Activated CD4-positive, alpha-beta T cell treated with anti-CD3 and anti-CD28 coated beads for 1 hour (primary cell): Measurements from ENCODE around the gene CCDC137.
"Not testable (repeated sequence)": the region's sequence is repeated elsewhere in the genome, so short reads cannot be mapped to it uniquely, and the experiment has no call there.

Experiments
- DNase-seq: peaks from one replicate; pipeline ENCODE4 v3.0.0-alpha.2; 2020

CCDC137 gene

DNA sequence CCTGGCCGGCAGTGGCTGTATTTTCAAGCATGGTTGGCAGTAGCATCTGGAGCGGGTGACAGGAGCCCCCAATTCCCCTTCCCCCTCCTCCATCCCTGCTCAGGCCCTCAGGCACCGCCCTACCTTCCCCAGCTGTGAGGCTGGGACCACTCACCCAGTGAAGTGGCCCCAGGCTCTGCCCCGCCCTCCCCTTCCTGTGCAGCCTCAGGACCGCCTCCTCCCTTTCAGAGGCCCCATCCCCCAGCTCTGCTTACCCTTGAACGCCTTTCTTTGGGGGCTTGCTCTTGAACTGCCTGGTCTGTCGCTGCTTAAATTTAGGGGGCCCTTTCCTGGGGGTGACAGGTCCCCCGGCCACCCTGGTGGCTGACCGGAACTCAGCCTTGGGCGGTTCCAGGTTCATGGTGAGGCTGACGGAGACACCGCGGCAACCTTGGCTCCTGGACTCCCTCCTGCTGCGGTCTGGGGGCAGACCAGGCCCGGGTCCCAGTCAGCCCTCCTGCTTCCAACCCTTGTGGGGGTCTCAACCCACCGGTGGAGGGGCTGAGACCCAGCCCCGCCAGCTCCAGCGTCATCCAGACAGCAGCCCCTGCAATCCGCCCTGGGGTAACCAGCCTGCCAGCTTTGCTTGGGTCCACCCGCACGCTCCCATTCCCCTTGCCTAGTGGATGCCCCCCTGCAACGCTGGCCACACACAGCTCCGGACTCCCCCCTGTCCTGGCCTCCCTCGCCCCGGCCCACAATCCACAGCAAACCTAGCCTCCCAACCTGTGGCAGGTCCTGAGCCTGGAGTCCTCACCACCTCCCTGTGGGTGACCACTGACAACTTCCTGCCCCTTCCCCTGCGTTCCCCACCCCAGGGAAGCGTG is 13.4 kb upstream of the CCDC137 start:
- no peak for DNase-seq

DNA sequence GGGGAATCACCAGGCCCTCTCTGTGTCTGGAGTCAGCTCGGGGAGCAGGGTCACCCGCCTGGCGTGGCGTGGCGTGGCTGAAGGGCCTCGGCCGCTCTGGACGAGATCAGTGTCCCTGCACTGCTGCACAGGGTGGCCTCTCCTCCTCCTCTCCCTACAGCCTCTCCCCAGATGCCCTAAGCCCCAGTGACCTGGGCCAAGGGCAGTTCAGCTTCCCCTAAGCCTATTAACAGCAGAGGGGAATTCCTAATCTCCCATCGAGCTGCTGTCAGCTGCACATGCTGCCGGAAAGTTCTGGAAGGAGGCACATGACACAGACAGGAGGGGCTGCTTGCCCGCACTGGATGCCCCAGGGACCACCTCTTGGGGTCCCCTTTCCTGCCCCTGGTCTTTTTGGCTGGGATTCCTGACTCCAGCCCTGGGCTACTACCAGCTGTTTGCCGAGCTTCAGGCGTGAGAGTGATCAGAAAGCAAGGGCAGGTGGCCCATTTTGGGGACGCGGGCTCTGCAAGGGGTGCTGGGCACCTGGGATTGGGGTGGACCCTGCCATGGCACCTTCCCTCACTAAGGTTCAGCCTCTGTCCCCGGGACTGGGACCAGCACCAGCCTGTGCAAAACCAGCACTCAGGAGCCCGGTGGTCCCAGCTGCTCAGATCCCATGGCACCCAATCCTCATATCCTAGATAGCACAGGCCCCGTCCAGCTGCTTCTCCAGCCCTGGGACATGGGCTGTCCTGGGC is 11.0 kb upstream of the CCDC137 start:
- no peak for DNase-seq

DNA sequence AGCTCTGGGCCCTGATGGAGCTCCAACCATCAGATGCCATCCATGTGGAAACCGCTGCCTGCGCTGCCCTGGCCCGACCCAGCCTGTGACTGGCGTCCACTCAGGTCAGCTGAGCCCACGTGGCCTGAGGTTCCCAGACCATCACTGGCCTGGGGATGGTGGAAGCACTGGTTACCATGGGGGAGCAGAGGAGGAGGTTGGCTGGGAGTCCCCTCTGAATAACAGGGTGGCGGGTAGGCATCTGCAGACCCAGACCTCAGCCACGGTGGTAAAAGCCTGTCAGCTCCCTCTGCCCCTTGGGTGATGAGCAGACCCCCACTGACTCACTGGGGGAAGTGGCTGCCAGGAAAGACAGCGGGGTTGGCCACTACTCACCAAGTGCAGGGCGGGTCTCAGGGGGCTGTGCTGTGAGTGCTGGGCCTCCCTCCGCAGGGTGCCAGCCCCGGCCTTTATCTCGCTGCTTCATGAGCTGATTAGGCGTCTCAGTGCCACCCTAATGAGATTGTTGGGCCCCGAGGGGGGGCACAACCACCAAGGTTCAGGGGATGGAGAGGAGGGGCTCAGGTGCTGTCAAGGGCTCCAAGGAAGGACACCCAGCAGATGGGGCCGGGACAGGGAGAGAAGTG is 10.3 kb upstream of the CCDC137 start, which contains the start of gene PDE6G:
Gene PDE6G, minus strand, starts transcription at position 425 of the 626 bp plus-strand sequence. CDS start 3,237 bp downstream, outside the sequence.
- no peak for DNase-seq

DNA sequence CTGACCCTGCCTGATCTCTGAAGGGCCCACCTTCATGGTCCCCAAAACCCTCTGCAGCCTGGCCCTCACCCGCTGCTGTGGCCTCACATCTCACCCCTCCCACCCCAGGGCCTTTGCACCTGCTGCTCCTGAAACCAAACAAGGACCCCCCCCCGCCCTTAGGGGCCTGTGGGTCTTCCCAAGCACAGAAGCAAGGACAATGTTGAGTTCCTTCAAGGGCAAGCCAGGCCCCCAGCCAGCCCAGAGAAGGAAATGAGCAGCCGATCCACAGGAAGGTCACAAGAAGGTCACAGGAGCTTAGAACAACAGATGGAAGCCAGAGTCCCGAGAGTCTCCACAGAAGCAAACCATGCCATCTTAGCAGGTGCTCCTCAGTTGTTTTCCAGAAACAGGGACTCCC is 9.7 kb upstream of the CCDC137 start:
- DNase-seq, result no peak

DNA sequence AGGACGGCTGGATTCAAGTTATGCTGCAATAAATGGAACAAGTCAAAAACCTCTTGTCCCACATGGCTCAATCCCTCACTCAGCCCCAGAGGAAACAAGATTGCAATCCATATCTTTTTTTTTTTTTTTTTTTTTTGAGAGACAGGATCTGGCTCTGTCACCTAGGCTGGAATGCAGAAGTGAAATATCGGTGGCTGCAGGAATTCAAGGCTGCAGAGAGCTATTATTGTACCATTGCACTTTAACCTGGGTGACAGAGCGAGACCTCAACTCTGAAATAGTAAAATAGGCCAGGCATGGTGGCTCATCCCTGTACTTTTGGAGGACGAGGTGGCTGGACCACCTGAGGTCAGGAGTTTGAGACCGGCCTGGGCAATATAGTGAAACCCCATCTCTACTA is 7.5 kb upstream of the CCDC137 start:
- DNase-seq, result no peak

DNA sequence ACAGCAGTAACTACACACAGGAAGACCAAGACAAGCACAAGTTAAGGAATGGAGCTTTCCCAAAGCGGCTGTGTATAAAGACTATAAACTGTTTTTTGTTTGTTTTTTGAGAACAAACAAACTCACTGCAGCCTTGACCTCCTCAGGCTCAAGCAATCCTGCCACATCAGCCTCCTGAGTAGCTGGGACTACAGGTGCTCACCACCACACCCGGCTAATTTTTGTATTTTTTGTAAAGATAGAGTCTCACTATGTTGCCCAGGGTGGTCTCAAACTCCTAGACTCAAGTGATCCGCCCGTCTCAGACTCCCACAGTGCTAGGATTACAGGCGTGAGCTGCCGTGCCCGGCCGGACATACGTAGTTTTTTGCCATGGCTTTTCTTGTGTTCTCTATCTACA is 6.1 kb upstream of the CCDC137 start:
- DNase-seq, result no peak

DNA sequence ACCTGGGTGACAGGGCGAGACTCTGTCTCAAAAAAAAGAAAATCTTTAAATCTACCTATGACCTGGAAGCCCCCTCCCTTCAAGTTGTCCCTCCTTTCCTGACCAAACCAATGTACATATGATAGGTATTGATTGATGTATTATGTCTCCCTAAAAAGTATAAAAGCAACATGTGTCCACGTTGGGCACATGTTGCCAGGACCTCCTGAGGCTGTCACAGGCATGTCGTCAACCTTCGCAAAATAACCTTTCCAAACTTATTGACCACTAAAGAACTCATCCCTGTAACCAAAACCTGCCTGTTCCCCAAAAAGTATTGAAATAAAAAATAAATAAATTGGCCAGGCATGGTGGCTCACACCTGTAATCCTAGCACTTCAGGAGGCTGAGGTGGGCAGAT is 4.5 kb upstream of the CCDC137 start:
- DNase-seq, result no peak

DNA sequence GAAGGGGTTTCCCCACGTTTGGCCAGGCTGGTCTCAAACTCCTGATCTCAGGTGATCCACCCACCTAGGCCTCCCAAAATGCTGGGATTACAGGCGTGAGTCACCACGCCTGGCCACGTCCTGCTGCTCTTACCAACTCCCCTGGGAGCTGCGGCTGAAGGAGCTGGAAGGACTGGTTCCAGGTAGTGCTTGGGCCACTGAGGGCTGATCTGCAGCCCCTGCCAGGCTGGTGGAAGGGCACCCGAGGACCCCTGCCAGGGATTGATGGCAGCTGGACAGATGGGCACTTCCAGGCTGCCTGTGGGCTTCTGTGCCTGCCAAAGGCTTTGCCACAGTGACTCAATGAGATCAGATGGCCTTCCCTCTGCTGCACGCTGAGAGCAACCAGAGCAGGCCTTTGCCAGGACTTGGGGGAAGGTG is 2.5 kb upstream of the CCDC137 start:
- no peak for DNase-seq

DNA sequence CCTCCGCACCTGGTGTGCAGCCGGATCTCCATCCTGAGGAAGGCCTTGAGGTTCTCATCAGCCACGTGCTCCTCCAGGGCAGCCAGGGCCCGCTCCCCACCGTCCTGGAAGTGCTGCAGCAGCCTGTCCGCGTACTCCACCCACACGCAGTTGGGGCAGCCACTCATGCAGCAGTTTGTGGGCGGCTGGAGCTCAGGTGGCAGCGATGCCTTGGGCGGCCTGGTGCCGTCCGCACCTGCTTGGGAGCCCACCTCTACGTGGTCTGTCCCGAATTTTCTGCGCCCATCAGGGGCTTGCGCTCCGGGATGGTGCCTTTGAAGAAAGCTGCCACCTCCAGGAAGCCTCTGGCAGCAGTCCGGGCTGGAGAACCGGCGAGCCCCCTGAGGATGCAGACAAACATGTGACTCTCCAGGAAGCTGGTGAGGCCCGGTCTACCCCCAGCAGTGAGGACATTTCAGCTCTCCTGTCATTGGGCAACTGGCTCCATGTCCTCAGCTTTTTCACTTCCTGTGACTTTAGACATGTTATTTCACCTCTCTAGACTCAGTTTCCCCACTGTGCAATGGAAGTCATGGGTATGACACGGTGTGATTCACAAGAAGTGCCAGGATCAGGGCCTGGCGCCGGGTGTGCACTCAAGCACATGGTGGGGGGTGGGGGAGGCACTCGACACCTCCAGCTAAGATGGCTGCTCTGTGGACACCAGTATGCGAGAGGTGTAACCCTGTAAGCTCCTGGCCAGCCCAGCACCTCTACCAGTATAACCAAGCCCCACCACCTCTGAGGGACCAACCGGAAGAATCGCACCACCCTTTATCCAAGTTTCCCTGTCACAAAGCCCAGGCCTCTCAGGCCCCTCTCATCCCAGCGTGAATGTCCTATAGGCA is 1.1 kb upstream of the CCDC137 start:
- no peak for DNase-seq

DNA sequence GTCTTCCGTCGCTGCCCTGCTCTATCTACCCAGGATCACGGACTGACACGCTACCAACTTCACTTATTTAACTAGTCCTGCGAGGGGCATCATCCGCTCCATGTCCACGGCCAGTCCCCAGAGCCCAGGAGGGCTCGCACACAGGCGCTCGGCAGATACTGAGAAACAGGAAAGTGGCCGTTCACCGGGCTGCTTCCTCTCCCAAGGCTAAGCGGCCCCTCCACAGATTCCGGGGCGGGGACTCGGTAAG is 520 bp upstream of the CCDC137 start:
- no peak for DNase-seq

DNA sequence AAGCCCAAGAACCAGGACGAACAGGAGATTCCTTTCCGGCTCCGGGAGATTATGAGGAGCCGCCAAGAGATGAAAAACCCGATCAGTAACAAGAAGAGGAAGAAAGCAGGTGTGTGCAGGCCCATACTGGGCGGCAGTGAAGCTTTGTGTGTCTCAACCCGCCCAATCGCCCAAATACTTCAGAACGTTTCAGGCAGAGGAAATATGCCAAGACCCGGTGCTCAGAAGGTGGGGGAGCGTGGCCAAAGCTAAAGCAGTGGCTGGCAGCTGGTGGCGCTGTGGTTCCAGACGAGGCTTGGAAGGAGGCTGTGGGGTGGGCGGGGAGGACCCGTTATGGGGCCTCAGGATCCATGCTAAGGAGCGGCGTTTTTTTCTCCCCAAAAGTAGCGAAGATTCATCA is 1.2 kb downstream of the CCDC137 start:
- DNase-seq, result no peak

DNA sequence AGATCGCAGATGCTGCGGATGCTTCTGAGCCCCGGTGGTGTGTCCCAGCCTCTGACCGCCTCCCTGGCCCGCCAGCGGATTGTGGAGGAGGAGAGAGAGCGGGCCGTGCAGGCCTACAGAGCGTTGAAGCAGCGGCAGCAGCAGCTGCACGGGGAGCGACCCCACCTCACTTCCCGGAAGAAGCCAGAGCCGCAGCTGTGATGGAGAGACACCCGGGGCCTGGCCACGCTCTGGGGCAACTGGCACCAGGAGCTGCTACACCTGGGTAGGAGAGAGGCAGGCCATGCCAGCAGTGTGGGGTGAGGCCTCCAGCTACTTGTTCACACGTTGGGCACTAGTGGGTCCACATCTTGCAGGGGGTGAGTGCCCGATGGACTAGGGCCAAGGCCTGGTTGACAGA is 6.0 kb downstream of the CCDC137 start:
- DNase-seq, result no peak

DNA sequence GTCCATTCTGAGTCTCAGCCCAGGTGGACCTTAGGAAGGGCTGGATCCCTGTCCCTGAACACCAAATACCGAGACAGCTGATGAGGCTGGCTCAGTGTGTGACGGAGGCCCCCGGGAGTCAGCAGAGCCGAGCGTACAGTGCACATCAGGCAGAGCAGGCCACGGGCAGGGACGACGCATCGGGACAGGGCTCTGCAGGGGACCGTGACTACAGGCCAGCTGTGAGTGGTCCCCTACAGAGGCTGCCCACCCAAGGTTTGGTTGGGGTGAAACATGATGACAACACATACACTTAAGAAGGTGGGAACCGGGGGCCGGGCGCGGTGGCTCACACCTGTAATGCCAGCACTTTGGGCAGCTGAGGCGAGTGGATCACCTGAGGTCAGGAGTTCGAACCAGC is 6.4 kb downstream of the CCDC137 start:
- no peak for DNase-seq

DNA sequence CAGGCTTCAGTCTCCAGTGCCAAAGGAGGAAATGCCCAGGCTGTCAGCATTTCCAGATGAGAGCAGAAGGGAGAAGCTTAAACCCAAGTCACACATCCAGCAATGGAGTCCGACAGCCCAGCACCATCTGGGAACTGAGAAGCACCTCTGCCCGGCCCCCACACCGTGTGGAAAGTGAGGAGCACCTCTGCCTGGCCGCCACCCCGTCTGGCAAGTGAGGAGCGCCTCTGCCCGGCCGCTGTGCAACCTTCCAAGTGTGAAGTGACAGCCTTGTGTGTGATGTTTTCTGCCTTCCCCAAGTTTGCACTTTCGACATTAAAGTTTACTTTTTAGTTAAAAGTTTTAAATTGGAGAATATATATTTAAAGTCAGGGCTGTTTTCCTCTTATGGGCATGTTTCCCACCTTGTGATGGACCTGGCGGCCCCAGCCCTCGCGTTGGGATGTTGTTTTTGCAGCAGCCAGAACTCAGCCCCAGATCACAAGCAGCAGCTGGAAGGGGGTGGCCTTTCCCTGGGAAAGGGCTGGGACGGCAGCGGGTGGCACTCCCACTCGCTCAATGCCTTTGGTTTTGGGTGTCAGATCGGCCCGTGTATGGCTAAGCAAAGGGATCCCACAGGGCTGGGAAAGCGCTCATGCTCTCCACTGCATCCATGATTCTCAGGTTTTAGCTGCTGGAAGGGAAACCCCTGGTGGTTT is 7.2 kb downstream of the CCDC137 start:
- DNase-seq, result no peak

DNA sequence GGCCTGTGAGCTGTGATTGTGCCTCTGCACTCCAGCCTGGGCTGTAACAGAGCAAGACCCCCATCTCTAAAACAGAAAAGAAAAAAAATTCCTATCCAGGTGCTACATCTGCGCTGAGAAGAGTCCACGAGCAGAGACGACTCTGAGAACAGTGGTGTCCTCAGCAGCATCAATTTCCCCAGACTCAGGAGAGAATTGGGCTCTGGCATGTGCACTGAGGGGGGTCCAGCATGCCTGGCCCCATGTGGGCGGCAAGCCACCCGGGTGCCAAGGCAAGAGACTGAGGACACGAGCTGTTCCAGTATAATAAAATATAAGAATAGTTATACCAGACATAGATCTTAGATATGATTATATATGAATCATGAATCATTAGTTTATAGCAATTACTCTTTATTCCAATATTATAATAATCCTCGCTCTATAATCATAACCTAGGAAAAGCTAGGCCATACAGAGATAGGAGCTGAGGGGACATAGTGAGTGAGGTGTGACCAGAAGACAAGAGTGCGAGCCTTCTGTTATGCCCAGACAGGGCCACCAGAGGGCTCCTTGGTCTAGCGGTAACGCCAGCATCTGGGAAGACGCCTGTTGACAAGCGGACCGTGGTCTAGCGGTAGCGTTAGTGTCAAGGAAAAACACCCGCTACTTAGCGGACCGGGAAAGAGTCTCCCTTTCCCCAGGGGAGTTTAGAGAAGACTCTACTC is 9.1 kb downstream of the CCDC137 start:
- not testable (repeated sequence) for DNase-seq

DNA sequence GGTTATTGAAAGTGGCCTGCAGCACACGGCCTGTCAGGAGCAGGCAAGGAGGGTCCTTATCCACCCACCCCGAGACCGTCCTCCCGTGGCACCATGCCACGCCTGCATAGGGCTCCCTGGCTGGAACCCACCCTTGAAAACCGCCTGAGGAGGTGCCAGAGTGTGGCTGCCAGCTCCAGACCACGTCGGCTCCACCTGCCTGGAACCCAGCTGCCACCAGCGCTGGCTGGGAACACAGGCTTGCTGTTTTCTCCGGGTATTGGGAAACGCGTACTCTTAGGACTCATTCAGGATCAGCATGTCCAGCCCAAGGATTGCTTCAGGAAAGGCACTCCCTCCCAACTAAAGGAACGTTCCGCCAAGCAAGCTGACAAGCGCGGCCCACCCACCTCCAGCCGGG is 10.4 kb downstream of the CCDC137 start:
- DNase-seq, result no peak

DNA sequence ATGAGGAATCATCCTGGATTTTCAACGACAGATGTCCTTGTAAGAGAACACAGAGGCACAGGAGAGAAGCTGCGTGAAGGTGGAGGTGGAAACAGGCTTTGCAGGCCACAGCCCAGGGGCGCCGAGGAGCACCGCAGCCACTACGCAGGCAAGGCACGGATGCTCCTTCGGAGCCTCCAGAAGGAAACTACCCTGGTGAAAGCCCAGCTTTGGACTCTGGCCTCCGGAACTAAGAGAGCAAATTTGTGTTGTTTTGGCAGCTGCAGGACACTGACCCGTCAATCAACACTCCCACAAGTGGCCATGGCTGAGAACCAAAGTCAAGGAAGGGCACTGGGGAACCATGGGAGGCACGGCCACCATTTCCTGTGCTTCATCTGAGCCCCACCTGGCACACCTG is 13.6 kb downstream of the CCDC137 start:
- DNase-seq, result no peak

DNA sequence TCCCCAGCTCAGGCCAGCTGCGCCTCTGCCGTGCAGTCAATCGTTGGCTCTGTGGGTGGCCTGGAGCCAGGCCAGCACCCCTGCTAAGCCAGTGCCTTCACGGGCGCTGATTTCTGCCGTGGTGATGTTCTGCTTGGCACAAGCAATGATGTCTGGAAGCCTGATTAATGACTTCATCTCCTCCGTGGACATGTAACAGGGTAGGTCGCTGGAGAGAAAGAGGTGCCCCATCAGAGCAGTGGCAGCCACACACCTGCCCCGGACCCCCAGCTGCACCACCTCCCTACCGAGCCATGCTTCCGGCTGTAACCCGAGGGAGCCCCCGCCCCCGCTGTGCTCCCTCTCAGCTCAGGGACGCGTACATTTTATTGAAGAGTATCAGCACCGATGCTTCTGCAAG is 15.1 kb downstream of the CCDC137 start:
- DNase-seq, result no peak

DNA sequence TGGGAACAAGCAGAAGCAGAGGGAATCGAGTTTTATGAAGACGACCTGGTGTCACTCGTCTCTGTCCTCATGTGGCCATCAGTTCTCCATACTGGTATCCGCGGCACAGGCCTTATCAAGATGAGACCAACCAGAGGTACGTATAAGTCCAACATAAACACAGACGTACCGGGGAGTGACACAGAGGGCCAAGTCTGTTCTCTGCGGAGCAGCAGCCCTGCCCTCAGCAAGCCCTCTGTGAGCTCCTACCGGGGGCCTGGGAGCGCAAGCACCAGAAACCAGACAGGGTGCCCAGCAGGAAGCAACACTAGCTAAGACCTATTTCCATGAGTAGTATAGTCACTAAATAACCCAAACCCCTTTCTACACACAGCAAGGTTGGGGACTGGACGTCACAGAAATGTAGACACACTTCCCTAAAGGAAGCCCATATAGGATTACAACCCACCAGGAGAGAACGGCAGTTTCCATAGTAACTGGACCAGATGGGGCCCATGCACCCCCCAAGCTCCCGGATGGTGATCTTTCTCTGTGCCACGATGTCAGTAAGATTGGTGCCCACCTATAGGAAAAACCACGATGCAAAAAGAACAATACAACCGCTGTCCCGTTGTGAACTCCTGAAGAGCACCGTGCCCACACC is 16.1 kb downstream of the CCDC137 start:
- no peak for DNase-seq

DNA sequence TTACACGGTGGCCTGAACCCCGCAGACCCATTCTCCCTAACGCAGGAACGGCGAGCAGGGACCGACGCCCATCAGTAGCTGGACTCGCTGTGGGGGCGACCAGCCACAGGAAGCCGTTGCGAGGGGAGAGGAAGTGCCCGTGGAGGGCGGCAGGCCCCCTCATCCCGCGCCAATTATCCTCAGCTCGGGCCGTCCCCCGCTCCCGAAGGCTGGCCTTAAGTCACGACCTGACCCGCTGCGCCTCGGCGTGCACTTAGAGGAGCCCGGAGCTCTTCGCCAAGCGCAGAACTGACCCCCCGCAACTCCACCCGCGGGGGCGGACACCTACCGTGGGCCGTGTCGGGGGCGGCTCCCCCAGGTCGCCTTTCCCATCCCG is 16.7 kb downstream of the CCDC137 start:
- no peak for DNase-seq
